Stimulated activated CD8-positive, alpha-beta memory T cell treated with anti-CD3 and anti-CD28 coated beads, Interleukin-7, amount 100 ng/mL, for 1 hour (primary cell): ENCODE measurements around the gene FAM20C.

ENCODE experiments used
- DNase-seq, 2 donors: peaks; one replicate each; pipeline ENCODE4 v3.0.0-alpha.2; 2020; ENCODE audit warnings: low read depth in 2 of 2

FAM20C gene

GRCh38 chr7:303884-304573 lies 111.7 kb downstream of the FAM20C start:
- no peak for DNase-seq

GRCh38 chr7:304574-305409 lies 112.4 kb downstream of the FAM20C start:
- DNase-seq, result no peak

GRCh38 chr7:305410-306151 lies 113.2 kb downstream of the FAM20C start:
- no peak for DNase-seq

- DNase-seq, result no peak
These were observed 115.6 kb downstream of the FAM20C start for GRCh38 chr7:307970-308369.

- DNase-seq, result no peak
These were observed 117.3 kb downstream of the FAM20C start for GRCh38 chr7:309586-310228.
